ENCODE data around the gene SSU72. TPM values are rescaled to one million over a fixed set of nuclear protein-coding genes. Genes with fewer than 3 reads are reported as not detected.

The SSU72 gene
- total RNA-seq, 1 donor from 2014 or later: 117 TPM

- Mint-ChIP-seq H3K27ac (ENCODE audit: unreplicated experiment) (no peak overlapping the region), H3K36me3 (ENCODE audit: unreplicated experiment) (no peaks in the 10 kb centered on the region), H3K4me3 (ENCODE audit: unreplicated experiment) (no peak overlapping the region), H3K27me3 (ENCODE audit: unreplicated experiment) (no peaks in the 10 kb centered on the region), H3K9me3 (ENCODE audit: unreplicated experiment) (no peaks in the 10 kb centered on the region), H3K4me1 (ENCODE audit: unreplicated experiment) (peaks cover 12% of the 10 kb centered on the region)
- no peak for DNase-seq (ENCODE audit: extremely low spot score, unreplicated experiment)
- no peak for TF ChIP-seq CTCF (IDR thresholded peaks at IDR 0.05)
Observed at GRCh38 chr1:1594602-1595260, 20.1 kb upstream of the SSU72 start.

- H3K9me3 Mint-ChIP-seq (ENCODE audit: unreplicated experiment): no peaks in the 10 kb centered on the region
Observed at GRCh38 chr1:1593834-1594601, 19.4 kb upstream of the SSU72 start.

GRCh38 chr1:1591452-1591851, 16.8 kb upstream of the SSU72 start:
- no peak overlapping the region for H3K4me3 Mint-ChIP-seq (ENCODE audit: unreplicated experiment)
- H3K9me3 Mint-ChIP-seq (ENCODE audit: unreplicated experiment): no peaks in the 10 kb centered on the region
- DNase-seq (ENCODE audit: extremely low spot score, unreplicated experiment): no peak
- H3K4me1 Mint-ChIP-seq (ENCODE audit: unreplicated experiment): no peaks in the 10 kb centered on the region
- H3K27me3 Mint-ChIP-seq (ENCODE audit: unreplicated experiment): no peaks in the 10 kb centered on the region
- H3K36me3 Mint-ChIP-seq (ENCODE audit: unreplicated experiment): no peaks in the 10 kb centered on the region
- H3K27ac Mint-ChIP-seq (ENCODE audit: unreplicated experiment): no peak overlapping the region
- TF ChIP-seq CTCF (IDR thresholded peaks at IDR 0.05): no peak

More at GRCh38 chr1:1593834-1594601, 19.4 kb upstream of the SSU72 start:
- no peaks in the 10 kb centered on the region for H3K27me3 Mint-ChIP-seq (ENCODE audit: unreplicated experiment)
- no peak for TF ChIP-seq CTCF (IDR thresholded peaks at IDR 0.05)
- no peak for DNase-seq (ENCODE audit: extremely low spot score, unreplicated experiment)
- no peak overlapping the region for H3K4me3 Mint-ChIP-seq (ENCODE audit: unreplicated experiment)
- no peak overlapping the region for H3K27ac Mint-ChIP-seq (ENCODE audit: unreplicated experiment)
- peaks cover 12% of the 10 kb centered on the region for H3K4me1 Mint-ChIP-seq (ENCODE audit: unreplicated experiment)
- H3K36me3 Mint-ChIP-seq (ENCODE audit: unreplicated experiment): no peaks in the 10 kb centered on the region

- H3K9me3 Mint-ChIP-seq (ENCODE audit: unreplicated experiment): no peaks in the 10 kb centered on the region
- no peaks in the 10 kb centered on the region for H3K36me3 Mint-ChIP-seq (ENCODE audit: unreplicated experiment)
- peaks cover 4% of the 10 kb centered on the region for H3K4me1 Mint-ChIP-seq (ENCODE audit: unreplicated experiment)
- no peak for DNase-seq (ENCODE audit: extremely low spot score, unreplicated experiment)
- no peak overlapping the region for H3K27ac Mint-ChIP-seq (ENCODE audit: unreplicated experiment)
- TF ChIP-seq CTCF (IDR thresholded peaks at IDR 0.05): no peak
- peaks cover 26% of the 10 kb centered on the region for H3K27me3 Mint-ChIP-seq (ENCODE audit: unreplicated experiment)
- H3K4me3 Mint-ChIP-seq (ENCODE audit: unreplicated experiment): no peak overlapping the region
Observed at GRCh38 chr1:1583347-1584010, 8.8 kb upstream of the SSU72 start.
